ENCODE results near the gene TRPV4. TPM values are rescaled to one million over a fixed set of nuclear protein-coding genes. Genes with fewer than 3 reads are reported as not detected.
A peak's percentile ranks its signal among the peaks of the same experiment; 100 is the strongest.

The TRPV4 gene
- total RNA-seq, 2 donors from 2014 or later: not detected

DNA sequence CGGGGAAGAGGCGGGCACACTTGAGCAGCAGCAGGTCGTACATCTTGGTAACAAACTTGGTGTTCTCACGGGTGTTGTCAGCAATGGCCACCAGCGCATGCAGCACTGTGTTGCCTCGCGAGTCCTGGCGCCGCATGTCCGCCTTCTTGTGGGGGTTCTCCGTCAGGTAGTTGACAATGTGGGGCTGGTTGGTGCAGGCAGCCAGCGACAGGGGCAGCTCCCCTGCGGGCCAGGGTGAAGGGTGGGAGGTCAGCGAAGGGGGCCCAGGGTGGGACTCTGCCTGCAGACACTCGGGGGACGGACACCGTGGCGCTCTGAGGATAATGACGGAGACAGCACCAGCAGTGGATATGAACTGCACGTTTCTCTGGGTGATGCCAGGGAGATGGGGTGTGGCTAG is 34.5 kb downstream of the TRPV4 start:
- no peak overlapping the region for H3K4me3 Mint-ChIP-seq
- H3K4me1 Mint-ChIP-seq (ENCODE audit: low read depth in 2 of 2): no peaks in the 10 kb centered on the region
- peaks cover 3% of the 10 kb centered on the region in 2 donors for H3K27me3 Mint-ChIP-seq
- no peaks in the 10 kb centered on the region for H3K9me3 Mint-ChIP-seq
- H3K36me3 Mint-ChIP-seq: no peaks in the 10 kb centered on the region
- no peak overlapping the region for H3K27ac Mint-ChIP-seq
- DNase-seq (ENCODE audit: low spot score) (no peak), ATAC-seq (no peak)

DNA sequence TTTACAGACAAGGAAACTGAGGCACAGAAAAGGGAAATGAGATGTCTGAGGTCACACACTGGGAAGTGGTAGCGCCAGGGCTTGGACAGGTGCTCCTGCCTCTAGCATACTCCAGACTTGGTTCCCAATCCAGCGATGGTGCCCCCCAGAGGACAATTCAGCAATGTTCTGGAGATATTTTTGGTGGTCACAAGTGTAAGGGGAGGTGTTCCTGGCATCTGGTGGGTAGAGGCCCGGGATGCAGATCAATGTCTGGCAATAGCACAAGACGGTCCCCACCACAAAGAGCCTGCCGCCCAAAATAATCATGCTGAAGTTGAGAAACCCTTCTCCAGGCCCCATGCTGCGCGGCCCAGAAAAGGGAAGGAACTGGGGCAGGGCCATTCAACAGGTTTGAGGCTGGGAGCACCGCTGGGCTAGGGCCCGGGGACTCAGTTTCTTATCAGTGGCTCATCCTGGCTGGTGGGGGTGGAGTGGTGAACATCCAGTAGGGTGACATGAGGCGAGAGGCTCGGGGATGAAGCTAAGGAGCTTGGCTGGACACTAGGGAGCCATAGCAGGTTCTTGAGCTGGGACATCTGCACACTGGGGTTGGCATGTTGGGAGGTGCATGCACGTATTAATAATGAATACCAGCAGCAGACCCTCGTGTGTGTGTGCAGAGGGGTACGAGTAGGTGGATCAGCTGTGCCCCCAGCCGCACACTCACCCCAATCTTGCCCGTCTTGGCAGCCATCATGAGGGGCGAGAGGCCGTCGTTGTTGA is 35.1 kb downstream of the TRPV4 start:
- H3K27ac Mint-ChIP-seq: no peak overlapping the region
- no peaks in the 10 kb centered on the region for H3K36me3 Mint-ChIP-seq

DNA sequence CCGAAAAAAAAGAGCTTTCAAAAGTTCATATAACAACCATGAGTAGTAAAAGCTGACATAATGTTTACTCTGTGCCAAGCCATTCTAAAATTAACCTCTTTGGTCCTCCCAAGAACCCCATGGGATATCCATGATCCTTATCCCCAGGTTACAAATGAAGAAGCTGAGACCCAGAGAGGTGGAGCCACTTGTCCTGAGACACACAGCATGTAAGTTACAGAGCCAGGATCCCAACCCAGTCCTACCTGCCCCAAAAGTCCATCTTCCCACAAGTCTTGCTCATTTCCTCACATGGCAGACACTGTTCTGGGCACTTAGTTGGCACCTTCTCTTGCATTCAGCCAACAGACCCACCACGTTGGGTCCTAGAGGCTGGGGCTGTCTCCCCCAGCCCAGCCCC is 37.1 kb downstream of the TRPV4 start:
- ATAC-seq (no peak), DNase-seq (ENCODE audit: low spot score) (no peak)
- H3K9me3 Mint-ChIP-seq: no peaks in the 10 kb centered on the region
- no peaks in the 10 kb centered on the region for H3K36me3 Mint-ChIP-seq
- peaks cover 8 to 10% of the 10 kb centered on the region in 2 donors for H3K27me3 Mint-ChIP-seq
- no peak overlapping the region for H3K27ac Mint-ChIP-seq
- no peaks in the 10 kb centered on the region for H3K4me1 Mint-ChIP-seq (ENCODE audit: low read depth in 2 of 2)
- H3K4me3 Mint-ChIP-seq: no peak overlapping the region

More for the DNA sequence above, 35.1 kb downstream of the TRPV4 start:
- no peak overlapping the region for H3K4me3 Mint-ChIP-seq
- DNase-seq (ENCODE audit: low spot score) (no peak), ATAC-seq (no peak)
- H3K27me3 Mint-ChIP-seq: peaks cover 6 to 8% of the 10 kb centered on the region in 2 donors
- no peaks in the 10 kb centered on the region for H3K4me1 Mint-ChIP-seq (ENCODE audit: low read depth in 2 of 2)
- H3K9me3 Mint-ChIP-seq: no peaks in the 10 kb centered on the region

DNA sequence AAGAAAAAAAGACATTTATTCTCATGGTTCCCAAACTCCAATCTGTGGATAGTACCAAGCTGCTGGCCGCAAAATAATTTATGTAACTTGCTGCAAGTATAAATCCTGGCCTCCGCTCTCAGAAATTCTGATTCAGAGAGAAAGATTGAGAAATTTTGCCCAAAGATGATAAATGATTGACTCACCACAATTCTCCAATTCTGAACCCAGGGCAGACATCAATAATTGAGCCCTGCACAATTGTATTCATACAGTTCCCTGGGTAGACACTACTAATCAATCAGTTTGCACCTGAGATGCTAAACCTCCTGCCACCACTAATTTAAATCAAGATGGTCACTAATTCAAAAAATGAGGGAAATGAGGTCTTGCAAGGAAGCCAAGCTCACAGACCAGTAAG is 38.2 kb downstream of the TRPV4 start:
- H3K9me3 Mint-ChIP-seq: no peaks in the 10 kb centered on the region
- DNase-seq (ENCODE audit: low spot score) (no peak), ATAC-seq (no peak)
- no peaks in the 10 kb centered on the region for H3K4me1 Mint-ChIP-seq (ENCODE audit: low read depth in 2 of 2)
- no peaks in the 10 kb centered on the region for H3K36me3 Mint-ChIP-seq
- H3K27ac Mint-ChIP-seq: no peak overlapping the region
- H3K27me3 Mint-ChIP-seq: peaks cover 8 to 10% of the 10 kb centered on the region in 2 donors
- no peak overlapping the region for H3K4me3 Mint-ChIP-seq

DNA sequence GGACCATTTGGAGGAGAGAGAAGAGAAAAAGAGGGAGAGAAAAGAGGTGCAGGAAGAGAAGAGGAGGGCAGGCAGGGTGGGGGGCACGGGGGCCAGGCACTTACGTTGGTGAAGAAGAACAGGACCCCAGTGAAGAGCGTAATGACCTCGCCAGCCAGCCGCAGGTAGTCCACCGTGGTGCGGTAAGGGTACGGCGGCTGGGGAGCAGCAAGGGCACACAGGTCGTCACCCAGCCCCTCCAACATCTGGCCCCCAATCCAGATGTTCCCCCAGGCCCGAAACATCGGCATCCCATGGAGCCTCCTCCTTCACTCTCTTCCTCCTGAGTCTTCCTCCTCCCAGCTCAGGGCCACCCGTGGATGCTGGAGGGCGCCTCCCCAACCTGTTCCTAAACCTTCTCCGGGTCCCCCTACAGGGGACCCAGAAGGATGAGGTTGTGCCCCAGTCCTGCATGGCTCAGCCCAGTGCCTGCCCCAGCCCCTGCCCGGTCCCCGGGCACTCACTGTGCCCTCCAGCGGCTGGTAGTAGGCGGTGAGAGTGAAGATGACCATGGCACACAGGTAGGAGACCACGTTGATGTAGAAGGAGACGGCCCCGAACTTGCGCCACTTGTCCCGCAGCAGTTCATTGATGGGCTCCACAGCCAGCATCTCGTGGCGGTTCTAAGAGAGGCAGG is 39.2 kb downstream of the TRPV4 start:
- ATAC-seq (peak in 1 of 2 donors; percentile 28), DNase-seq (ENCODE audit: low spot score) (no peak)
- no peaks in the 10 kb centered on the region for H3K4me1 Mint-ChIP-seq (ENCODE audit: low read depth in 2 of 2)
- no peaks in the 10 kb centered on the region for H3K36me3 Mint-ChIP-seq
- no peaks in the 10 kb centered on the region for H3K9me3 Mint-ChIP-seq
- peaks cover 8 to 10% of the 10 kb centered on the region in 2 donors for H3K27me3 Mint-ChIP-seq
- no peak overlapping the region for H3K4me3 Mint-ChIP-seq
- H3K27ac Mint-ChIP-seq: no peak overlapping the region

DNA sequence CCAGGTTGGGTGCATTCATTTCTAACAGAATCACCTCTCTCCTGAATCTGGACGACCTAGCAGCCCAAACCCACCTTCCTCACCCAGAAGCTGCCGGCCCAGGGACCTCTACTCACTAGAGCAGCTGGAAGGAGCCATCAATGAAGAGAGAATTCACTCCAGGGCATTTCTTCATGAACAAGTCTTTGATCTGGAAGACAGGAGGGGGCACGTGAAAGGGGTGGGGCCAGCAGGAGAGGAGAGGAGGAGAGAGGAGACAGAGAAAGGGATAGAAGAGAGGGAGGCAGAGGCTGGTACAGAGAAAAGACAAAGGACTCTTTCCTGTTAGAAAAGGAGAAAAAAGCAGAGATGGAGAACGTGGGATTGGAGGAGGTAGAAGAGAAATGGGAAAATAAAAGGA is 39.8 kb downstream of the TRPV4 start:
- H3K9me3 Mint-ChIP-seq: no peaks in the 10 kb centered on the region
- peaks cover 8 to 10% of the 10 kb centered on the region in 2 donors for H3K27me3 Mint-ChIP-seq
- H3K27ac Mint-ChIP-seq: no peak overlapping the region
- DNase-seq (ENCODE audit: low spot score): no peak
- H3K4me3 Mint-ChIP-seq: no peak overlapping the region
- H3K36me3 Mint-ChIP-seq: no peaks in the 10 kb centered on the region
- H3K4me1 Mint-ChIP-seq (ENCODE audit: low read depth in 2 of 2): no peaks in the 10 kb centered on the region
- ATAC-seq: no peak

DNA sequence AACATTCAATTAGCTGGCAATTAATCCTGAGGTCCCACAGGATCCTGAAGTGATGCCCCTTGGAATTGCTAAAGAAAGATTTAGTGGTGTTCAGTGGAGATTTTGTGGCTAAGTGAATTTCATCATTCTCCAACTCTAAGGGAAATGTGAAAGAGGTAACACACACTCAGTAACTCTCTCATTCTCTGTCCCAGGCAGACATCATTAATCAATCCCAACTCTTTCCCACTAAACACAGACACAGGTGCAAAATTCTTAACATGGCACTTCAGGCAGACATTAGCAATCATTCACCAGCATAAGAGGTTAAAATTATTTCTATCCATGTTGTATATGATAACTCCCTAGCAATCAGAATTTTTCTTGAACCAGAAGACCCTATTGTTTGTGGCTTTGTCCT is 40.2 kb downstream of the TRPV4 start:
- no peaks in the 10 kb centered on the region for H3K9me3 Mint-ChIP-seq
- no peak overlapping the region for H3K27ac Mint-ChIP-seq
- H3K36me3 Mint-ChIP-seq: no peaks in the 10 kb centered on the region
- ATAC-seq: no peak
- peaks cover 8 to 12% of the 10 kb centered on the region in 2 donors for H3K27me3 Mint-ChIP-seq
- no peak overlapping the region for H3K4me3 Mint-ChIP-seq
- no peak for DNase-seq (ENCODE audit: low spot score)
- no peaks in the 10 kb centered on the region for H3K4me1 Mint-ChIP-seq (ENCODE audit: low read depth in 2 of 2)

DNA sequence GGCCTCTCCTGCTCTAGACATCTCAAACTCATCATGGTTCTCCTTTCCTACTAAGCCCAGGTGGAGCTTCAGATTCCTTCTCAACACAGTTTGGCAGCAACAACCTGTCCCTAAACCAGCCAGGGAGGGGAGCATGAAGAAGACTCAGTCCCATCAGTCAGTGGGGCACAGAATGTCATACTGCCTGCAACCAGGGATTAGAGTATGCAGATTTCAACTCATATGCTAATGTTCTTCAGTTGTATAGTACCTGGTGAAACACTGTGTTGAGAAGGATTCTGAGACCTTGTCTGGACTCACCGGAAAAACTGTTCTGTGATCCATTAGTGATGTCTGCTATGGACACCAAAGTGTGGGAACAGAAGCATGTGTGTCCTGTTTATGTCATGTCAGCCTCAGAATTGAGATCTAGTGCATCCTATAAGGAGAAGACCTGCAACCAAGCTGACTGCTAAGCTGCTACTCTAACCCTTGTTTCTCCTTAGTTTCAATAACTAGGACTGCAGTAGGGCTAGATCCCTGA is 43.6 kb downstream of the TRPV4 start:
- H3K9me3 Mint-ChIP-seq: no peaks in the 10 kb centered on the region
- H3K4me3 Mint-ChIP-seq: no peak overlapping the region
- no peaks in the 10 kb centered on the region for H3K4me1 Mint-ChIP-seq (ENCODE audit: low read depth in 2 of 2)
- no peaks in the 10 kb centered on the region for H3K36me3 Mint-ChIP-seq
- H3K27ac Mint-ChIP-seq: no peak overlapping the region
- peaks cover 8 to 13% of the 10 kb centered on the region in 2 donors for H3K27me3 Mint-ChIP-seq
- DNase-seq (ENCODE audit: low spot score) (no peak), ATAC-seq (no peak)

DNA sequence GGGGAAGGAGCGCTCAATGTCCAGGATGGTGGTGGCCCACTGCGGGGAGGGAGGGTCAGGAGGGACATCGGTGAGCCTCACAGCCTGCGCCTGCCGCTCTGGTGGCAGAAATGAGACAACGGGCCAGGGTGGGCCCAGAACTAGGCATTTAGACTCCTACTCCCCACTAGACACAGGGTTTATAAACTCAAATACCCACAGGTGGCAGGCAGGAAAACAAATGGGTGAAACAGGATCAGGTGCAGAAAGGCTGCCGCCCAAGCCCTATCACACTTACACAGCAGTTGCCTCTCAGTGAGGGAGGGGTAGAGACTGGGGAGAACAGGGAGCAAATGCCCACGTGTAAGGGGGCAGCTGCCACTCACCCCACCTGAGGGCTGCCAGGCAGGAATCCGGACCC is 46.4 kb downstream of the TRPV4 start:
- ATAC-seq: no peak
- no peak for DNase-seq (ENCODE audit: low spot score)
- no peaks in the 10 kb centered on the region for H3K36me3 Mint-ChIP-seq
- peaks cover 0 to 5% of the 10 kb centered on the region in 2 donors for H3K27me3 Mint-ChIP-seq
- peaks cover 0 to 12% of the 10 kb centered on the region in 2 donors for H3K4me1 Mint-ChIP-seq (ENCODE audit: low read depth in 2 of 2)
- no peaks in the 10 kb centered on the region for H3K9me3 Mint-ChIP-seq
- no peak overlapping the region for H3K4me3 Mint-ChIP-seq
- no peak overlapping the region for H3K27ac Mint-ChIP-seq

DNA sequence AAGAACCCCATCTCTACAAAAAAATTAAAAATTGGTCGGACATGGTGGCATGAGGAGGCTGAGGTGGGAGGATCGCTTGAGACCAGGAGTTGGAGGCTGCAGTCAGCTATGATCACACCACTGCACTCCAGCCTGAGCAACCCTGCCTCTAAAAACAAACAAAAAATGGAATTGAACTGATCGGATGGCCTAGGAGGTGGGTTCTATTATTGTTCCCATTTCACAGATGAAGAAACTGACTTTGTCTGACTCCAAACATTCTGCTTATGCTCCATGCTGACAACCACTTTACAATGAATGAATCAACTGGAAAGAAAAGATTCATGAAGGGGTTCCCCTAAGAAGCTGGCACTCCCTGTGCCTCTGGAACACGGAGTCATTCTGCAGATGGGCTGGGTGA is 47.3 kb downstream of the TRPV4 start:
- Mint-ChIP-seq H3K9me3 (no peaks in the 10 kb centered on the region), H3K4me1 (ENCODE audit: low read depth in 2 of 2) (peaks cover 0 to 12% of the 10 kb centered on the region in 2 donors), H3K27me3 (peaks cover 0 to 5% of the 10 kb centered on the region in 2 donors), H3K36me3 (no peaks in the 10 kb centered on the region), H3K27ac (no peak overlapping the region), H3K4me3 (no peak overlapping the region)
- no peak for DNase-seq (ENCODE audit: low spot score)
- no peak for ATAC-seq

DNA sequence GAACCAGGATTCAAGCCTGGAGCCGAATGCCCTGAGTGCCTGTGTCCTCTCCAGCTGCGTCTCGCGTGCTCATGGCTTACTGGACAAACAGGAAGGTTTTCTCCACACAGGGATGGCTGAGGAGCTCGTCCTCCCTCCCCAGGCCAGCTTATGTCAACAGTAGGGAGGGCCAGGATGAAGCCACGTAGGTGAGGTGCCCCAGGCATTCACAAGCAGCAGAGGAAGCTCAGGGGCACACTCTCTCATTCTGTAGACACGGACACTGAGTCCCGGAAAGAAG is 49.3 kb downstream of the TRPV4 start:
- Mint-ChIP-seq H3K4me3 (no peak overlapping the region), H3K4me1 (ENCODE audit: low read depth in 2 of 2) (peaks cover 0 to 16% of the 10 kb centered on the region in 2 donors), H3K36me3 (no peaks in the 10 kb centered on the region), H3K9me3 (no peaks in the 10 kb centered on the region), H3K27me3 (peaks cover 0 to 5% of the 10 kb centered on the region in 2 donors), H3K27ac (no peak overlapping the region)
- no peak for DNase-seq (ENCODE audit: low spot score)
- ATAC-seq: no peak

DNA sequence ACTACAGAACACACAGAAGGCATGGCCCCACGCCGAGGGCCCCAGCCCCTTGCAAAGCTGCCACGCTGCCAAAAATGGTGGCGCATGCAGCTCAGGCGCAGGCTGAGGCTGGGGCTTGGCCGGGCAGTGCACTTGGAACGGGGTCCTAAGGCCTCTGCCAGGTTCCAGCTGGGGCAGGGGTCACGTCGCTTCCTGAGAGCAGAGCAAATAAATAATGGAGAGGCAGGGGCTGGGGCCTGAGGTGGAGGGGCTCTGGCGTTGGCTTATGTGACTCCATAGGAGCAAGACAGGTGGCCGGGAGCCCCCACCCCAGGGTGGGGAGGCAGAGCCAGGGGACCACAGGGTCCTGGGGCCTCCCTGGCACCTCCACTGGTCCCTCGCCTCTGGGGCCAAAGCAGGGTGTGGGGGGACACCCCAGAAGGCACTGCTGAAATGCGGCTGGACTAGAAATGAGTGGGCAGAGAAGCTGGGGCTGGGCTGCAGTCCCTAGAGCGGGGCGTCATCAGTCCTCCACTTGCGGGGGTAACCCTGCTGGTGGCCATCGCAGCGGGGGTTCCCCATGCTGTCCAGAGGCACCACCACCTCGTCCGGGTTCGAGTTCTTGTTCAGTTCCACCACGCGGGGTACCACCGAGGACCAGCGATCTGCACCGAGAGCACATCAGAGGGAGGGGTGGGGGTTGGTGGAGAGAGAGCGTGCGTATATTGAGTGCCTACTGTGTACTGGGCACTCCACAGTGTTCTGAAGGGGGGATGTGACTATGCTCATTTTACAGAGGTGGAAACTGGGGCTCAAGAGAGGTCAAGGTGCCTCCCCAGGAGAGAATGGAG is 49.8 kb downstream of the TRPV4 start:
- peaks cover 0 to 5% of the 10 kb centered on the region in 2 donors for H3K27me3 Mint-ChIP-seq
- H3K9me3 Mint-ChIP-seq: no peaks in the 10 kb centered on the region
- peaks cover 0 to 16% of the 10 kb centered on the region in 2 donors for H3K4me1 Mint-ChIP-seq (ENCODE audit: low read depth in 2 of 2)
- ATAC-seq (no peak), DNase-seq (ENCODE audit: low spot score) (peak; percentile 50)
- H3K4me3 Mint-ChIP-seq: no peak overlapping the region
- no peak overlapping the region for H3K27ac Mint-ChIP-seq
- no peaks in the 10 kb centered on the region for H3K36me3 Mint-ChIP-seq

DNA sequence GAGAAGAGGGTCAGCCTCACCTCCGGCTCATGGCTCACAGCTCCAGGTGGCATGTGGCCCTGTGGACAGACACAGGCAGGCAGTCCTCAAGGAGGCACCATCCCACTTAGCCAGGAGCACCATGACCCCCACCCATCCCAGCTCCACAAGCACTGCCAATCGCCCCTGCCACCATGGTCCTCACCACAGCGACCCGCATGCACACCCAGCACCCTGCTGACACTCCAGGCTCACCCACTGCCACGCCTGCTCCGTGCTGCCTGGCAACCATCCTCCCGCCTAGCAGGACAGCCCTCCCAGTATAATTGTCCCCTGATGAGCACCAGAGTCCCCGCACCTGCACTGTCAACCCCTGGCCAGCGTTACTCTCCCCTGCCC is 50.9 kb downstream of the TRPV4 start:
- Mint-ChIP-seq H3K27me3 (peaks cover 0 to 3% of the 10 kb centered on the region in 2 donors), H3K27ac (no peak overlapping the region), H3K36me3 (no peaks in the 10 kb centered on the region)

More for the DNA sequence above, 50.9 kb downstream of the TRPV4 start:
- Mint-ChIP-seq H3K4me1 (ENCODE audit: low read depth in 2 of 2) (peaks cover 4 to 16% of the 10 kb centered on the region in 2 donors), H3K9me3 (no peaks in the 10 kb centered on the region), H3K4me3 (no peak overlapping the region)
- ATAC-seq: peak in 1 of 2 donors; percentile 32
- peak; percentile 55 for DNase-seq (ENCODE audit: low spot score)

All from natural killer cell treated with Interleukin-12 subunit alpha and Interleukin-12 subunit beta and Interleukin-15 and Interleukin-18, amount 100 ng/mL, for 72 hours (primary cell).